Measurements from ENCODE around the gene PRSS2. TPM values are rescaled to one million over a fixed set of nuclear protein-coding genes. Genes with fewer than 3 reads are reported as not detected.

Gene PRSS2
- polyA plus RNA-seq, 1 of the 3 experiments (the other 2 are of a cell fraction), result not detected

GRCh38 chr7:142808802-142809583 lies 38.2 kb downstream of the PRSS2 start:
- CTCF ChIA-PET, result interaction anchor here (0.9 to 10.1 kb wide), 13 partner anchors 10 to 350 kb away, joined by 3 to 163 read pairs (median 10); no protein-coding TSS in a partner anchor
- Histone ChIP-seq H3K79me2 (ENCODE audit: insufficient read depth) (no peaks in the 10 kb centered on the region), H3K4me2 (peak overlapping the region; percentile 25; the same call in 1 of the 2 replicates), H3F3A (replicated peaks; ENCODE audit: insufficient read depth) (peaks cover 19% of the 10 kb centered on the region), H3K4me1 (ENCODE audit: control insufficient read depth in 1 of 2, insufficient read depth in 2 of 2, low read depth in 1 of 2, low read length in 1 of 2) (peaks cover 20 to 27% of the 10 kb centered on the region in 2 experiments), H3K4me3 (ENCODE audit: low read depth in 2 of 2, low read length in 1 of 2) (no peak overlapping the region), H4K20me1 (ENCODE audit: insufficient read depth) (no peaks in the 10 kb centered on the region), H3K9me2 (no peaks in the 10 kb centered on the region), H3K36me3 (replicated peaks in 1 of 2; ENCODE audit: control insufficient read depth in 1 of 2, insufficient read depth in 2 of 2, low read length in 1 of 2) (no peaks in the 10 kb centered on the region), H3K27me3 (ENCODE audit: insufficient read depth) (no peaks in the 10 kb centered on the region), H3K9me3 (0 out of 2 replicates have a peak, but pooled peaks cover 3% of the 10 kb centered on the region), H3K27ac (ENCODE audit: low read depth in 2 of 2, low read length in 1 of 2) (peak overlapping the region in 1 of 2 experiments; percentile 58; a peak in 2 of 4 replicates), H2AFZ (ENCODE audit: low read depth) (no peak overlapping the region), H3K9ac (no peak overlapping the region)
- POLR2A ChIA-PET, result no interaction called here
- 26% methylated on average over 6 of the region's 6 CpGs for WGBS (ENCODE audit: low lambda C conversion rate)
- no peak for DNase-seq
- TF ChIP-seq RXRA (IDR thresholded peaks at IDR 0.05; ENCODE audit: borderline replicate concordance, low read depth), result peak; percentile 30; the same call in 1 of the 2 replicates
- peak; percentile 88 for TF ChIP-seq JUND (IDR thresholded peaks at IDR 0.05)
- TF ChIP-seq TEAD4 (IDR thresholded peaks at IDR 0.05; ENCODE audit: borderline replicate concordance, insufficient read depth), result peak; percentile 67; the same call in 1 of the 2 replicates
- TF ChIP-seq EP300 (IDR thresholded peaks at IDR 0.05; ENCODE audit: borderline replicate concordance in 1 of 2, low read depth in 1 of 2, low read length in 1 of 2), result peak in 1 of 2 experiments; percentile 78; a peak in 2 of 4 replicates
- TF ChIP-seq TCF12 (IDR thresholded peaks at IDR 0.05), result peak; percentile 92
- no peak for TF ChIP-seq FOXM1 (IDR thresholded peaks at IDR 0.05; ENCODE audit: low read depth)
- TF ChIP-seq FOSL2 (IDR thresholded peaks at IDR 0.05; ENCODE audit: borderline replicate concordance, low read depth), result peak; percentile 74
- peak; percentile 52; the same call in 1 of the 2 replicates for TF ChIP-seq NFIC (IDR thresholded peaks at IDR 0.05; ENCODE audit: borderline replicate concordance)
- TF ChIP-seq ZBTB33 (IDR thresholded peaks at IDR 0.05; ENCODE audit: borderline replicate concordance, low read depth), result no peak
- TF ChIP-seq PBX3 (IDR thresholded peaks at IDR 0.05), result peak; percentile 80

GRCh38 chr7:142809671-142810070 lies 38.9 kb downstream of the PRSS2 start:
- peak overlapping the region; percentile 25; the same call in 1 of the 2 replicates for H3K4me2 ChIP-seq
- 0 out of 2 replicates have a peak, but pooled peaks cover 3% of the 10 kb centered on the region for H3K9me3 ChIP-seq
- WGBS (ENCODE audit: low lambda C conversion rate), result 74% methylated on average over 2 of the region's 2 CpGs
- H2AFZ ChIP-seq (ENCODE audit: low read depth), result no peak overlapping the region
- H3K4me1 ChIP-seq (ENCODE audit: control insufficient read depth in 1 of 2, insufficient read depth in 2 of 2, low read depth in 1 of 2, low read length in 1 of 2), result peaks cover 23 to 27% of the 10 kb centered on the region in 2 experiments
- H3K9ac ChIP-seq, result no peak overlapping the region
- no peak for DNase-seq
- ChIA-PET CTCF (interaction anchor here (1.0 to 10.1 kb wide), 16 partner anchors 9 to 331 kb away, joined by 3 to 163 read pairs (median 13); no protein-coding TSS in a partner anchor), POLR2A (no interaction called here)
- H3K9me2 ChIP-seq, result no peaks in the 10 kb centered on the region
- TF ChIP-seq SIN3A (IDR thresholded peaks at IDR 0.05; ENCODE audit: borderline replicate concordance, low read depth, low read length), result no peak
- TF ChIP-seq RXRA (IDR thresholded peaks at IDR 0.05; ENCODE audit: borderline replicate concordance, low read depth), result no peak
- no peak for TF ChIP-seq RAD21 (IDR thresholded peaks at IDR 0.05; ENCODE audit: low read length)
- no peak for TF ChIP-seq PBX3 (IDR thresholded peaks at IDR 0.05)
- H3K27me3 ChIP-seq (ENCODE audit: insufficient read depth), result no peaks in the 10 kb centered on the region
- H3K36me3 ChIP-seq (replicated peaks in 1 of 2; ENCODE audit: control insufficient read depth in 1 of 2, insufficient read depth in 2 of 2, low read length in 1 of 2), result no peaks in the 10 kb centered on the region
- no peak overlapping the region for H3K4me3 ChIP-seq (ENCODE audit: low read depth in 2 of 2, low read length in 1 of 2)
- peaks cover 19% of the 10 kb centered on the region for H3F3A ChIP-seq (replicated peaks; ENCODE audit: insufficient read depth)
- H3K79me2 ChIP-seq (ENCODE audit: insufficient read depth), result no peaks in the 10 kb centered on the region
- H4K20me1 ChIP-seq (ENCODE audit: insufficient read depth), result no peaks in the 10 kb centered on the region
- H3K27ac ChIP-seq (ENCODE audit: low read depth in 2 of 2, low read length in 1 of 2), result no peak overlapping the region
